ENCODE results near the gene ERAP2. TPM values are rescaled to one million over a fixed set of nuclear protein-coding genes. Genes with fewer than 3 reads are reported as not detected.
"Not testable (repeated sequence)": the region's sequence is repeated elsewhere in the genome, so short reads cannot be mapped to it uniquely, and the experiment has no call there.

ERAP2 gene
- total RNA-seq, 2 donors from 2014 or later, result 34.4 to 87.8 TPM

DNA sequence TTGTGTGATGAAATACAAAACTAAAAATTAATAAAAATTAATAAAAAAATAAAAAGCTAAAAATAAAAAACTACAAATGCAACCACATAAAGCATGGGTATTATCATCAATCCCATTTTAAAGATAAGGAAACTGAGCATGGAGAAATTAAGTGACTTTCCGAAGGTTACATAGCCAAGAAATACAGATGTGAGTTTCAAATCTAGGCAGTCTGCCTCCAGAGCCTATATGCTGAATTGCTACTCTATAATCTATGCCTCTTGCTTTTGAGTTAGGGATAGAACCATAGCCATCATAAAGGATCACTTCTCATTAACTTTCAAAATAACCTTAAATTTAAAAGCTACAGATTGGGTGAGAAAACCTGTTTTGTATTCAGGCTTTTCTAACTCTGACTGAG lies 18.8 kb upstream of the ERAP2 start:
- Mint-ChIP-seq H3K27ac (no peak overlapping the region), H3K36me3 (no peaks in the 10 kb centered on the region), H3K9me3 (no peaks in the 10 kb centered on the region)
- DNase-seq (ENCODE audit: low spot score in 2 of 2) (no peak), ATAC-seq (no peak)

DNA sequence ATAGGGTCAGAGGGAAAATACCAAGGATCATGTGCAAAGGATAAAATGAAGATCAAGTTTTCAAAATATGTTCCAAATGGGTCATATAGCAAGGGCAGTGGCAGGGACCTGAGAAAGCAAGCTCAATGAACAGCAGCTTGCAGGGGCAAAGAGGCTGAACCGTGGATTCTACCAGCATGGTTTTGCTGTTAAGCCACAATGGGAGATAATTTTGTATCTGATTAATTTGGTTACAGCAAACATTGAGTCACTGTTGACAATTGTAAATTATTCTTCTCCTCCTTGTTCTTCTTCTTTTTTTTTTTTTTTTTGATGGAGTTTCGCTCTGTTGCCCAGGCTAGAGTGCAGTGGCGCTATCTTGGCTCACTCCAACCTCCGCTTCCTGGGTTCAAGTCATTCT lies 18.4 kb upstream of the ERAP2 start:
- no peak for DNase-seq (ENCODE audit: low spot score in 2 of 2)
- no peak for ATAC-seq
- H3K27ac Mint-ChIP-seq, result no peak overlapping the region
- no peaks in the 10 kb centered on the region for H3K36me3 Mint-ChIP-seq
- H3K9me3 Mint-ChIP-seq, result no peaks in the 10 kb centered on the region

DNA sequence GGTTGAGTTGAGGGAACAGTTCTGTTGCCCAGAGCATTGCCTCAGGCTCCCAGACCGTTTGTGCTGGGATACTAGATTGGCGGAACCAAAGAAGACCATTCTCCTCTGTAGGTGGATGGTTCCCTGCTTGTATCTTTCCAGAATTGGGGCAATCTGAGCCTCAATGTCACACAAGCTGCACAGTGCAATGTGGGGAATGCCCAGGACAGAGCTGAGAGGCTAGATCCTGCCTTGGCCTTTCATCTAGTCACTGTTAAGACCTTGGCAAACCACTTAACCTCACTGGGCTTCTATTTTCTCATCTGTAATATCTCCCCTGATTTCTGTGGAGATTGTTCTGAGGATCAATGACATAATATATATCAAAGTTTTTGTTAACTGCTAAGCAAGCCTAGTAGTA lies 16.9 kb upstream of the ERAP2 start:
- H3K9me3 Mint-ChIP-seq, result no peaks in the 10 kb centered on the region
- ATAC-seq (no peak), DNase-seq (ENCODE audit: low spot score in 2 of 2) (no peak)
- H3K27ac Mint-ChIP-seq, result no peak overlapping the region
- H3K36me3 Mint-ChIP-seq, result no peaks in the 10 kb centered on the region

DNA sequence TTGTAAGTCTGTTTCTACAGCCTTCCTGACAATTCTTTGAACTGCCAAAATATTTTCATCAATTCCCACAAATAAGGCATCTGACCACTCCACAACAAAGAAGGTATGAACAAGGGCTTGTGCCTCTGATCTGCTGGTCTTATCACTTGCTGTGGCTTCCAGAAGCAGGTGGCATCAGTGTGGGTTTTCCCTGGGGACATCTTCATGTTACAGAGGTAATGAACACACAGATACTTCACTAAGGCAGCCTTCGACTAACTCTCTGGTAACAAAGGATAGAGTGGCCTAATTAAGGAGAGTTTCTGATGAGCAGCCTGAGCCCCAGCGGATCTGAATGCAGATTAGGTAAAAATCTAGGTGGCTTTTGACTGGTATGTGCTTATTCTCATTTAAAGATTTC lies 15.2 kb upstream of the ERAP2 start:
- no peaks in the 10 kb centered on the region for H3K9me3 Mint-ChIP-seq
- peak overlapping the region in 1 of 2 donors; percentile 6 for H3K27ac Mint-ChIP-seq
- DNase-seq (ENCODE audit: low spot score in 2 of 2) (no peak), ATAC-seq (no peak)
- H3K36me3 Mint-ChIP-seq, result no peaks in the 10 kb centered on the region

DNA sequence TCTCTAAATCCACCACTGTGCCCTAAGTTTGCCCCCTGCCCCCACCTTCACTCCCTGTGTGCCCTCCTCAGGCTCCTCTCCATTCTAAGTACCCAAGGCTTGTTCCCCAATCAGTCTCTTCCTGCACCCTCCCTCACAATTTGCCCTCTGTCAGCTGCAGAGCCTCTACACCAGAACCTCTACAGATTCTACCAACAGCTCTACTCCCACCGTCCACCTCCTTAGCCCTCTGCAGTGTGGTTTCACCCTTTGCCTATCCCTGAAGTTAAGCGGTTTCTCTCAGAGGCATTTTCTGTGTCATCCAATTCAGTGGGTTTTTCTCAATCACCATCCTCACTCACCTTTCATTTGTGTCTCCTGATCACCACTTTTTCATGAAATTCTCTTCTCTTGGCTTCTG lies 13.2 kb upstream of the ERAP2 start:
- Mint-ChIP-seq H3K9me3 (no peaks in the 10 kb centered on the region), H3K36me3 (no peaks in the 10 kb centered on the region), H3K27ac (peak overlapping the region in 1 of 2 donors; percentile 91)
- DNase-seq (ENCODE audit: low spot score in 2 of 2) (no peak), ATAC-seq (no peak)

DNA sequence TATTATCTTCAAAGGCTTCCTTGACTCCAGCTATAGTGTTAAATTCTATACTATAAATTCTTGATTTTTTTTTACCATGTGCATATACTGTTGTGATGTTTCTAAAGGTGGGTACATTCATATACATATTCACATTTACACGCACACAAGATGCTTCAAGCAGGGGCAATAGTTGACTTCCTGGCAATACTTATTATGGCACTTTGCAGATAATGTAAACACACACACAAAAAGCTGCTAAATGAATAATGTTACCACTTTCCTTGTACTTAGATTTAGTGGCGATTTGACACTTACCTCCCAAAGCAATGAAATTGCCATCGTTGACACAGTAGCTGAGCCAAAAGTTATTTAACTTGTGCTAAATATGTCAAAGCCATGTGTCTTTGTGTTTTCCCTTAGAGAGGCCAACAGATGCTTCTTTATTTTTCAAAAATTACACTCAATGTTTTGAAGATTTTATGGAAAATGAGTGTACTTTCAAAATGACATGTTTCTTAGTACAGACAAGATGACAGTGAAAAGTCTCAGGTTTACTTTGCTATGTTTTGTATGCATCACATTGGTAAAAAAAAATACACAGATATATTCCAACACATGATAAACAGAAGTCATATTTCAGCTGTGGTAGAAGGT lies 12.2 kb upstream of the ERAP2 start:
- Mint-ChIP-seq H3K27ac (peak overlapping the region in 1 of 2 donors; percentile 91), H3K36me3 (no peaks in the 10 kb centered on the region), H3K9me3 (no peaks in the 10 kb centered on the region)
- no peak for DNase-seq (ENCODE audit: low spot score in 2 of 2)
- ATAC-seq, result peak in 1 of 2 donors; percentile 78

DNA sequence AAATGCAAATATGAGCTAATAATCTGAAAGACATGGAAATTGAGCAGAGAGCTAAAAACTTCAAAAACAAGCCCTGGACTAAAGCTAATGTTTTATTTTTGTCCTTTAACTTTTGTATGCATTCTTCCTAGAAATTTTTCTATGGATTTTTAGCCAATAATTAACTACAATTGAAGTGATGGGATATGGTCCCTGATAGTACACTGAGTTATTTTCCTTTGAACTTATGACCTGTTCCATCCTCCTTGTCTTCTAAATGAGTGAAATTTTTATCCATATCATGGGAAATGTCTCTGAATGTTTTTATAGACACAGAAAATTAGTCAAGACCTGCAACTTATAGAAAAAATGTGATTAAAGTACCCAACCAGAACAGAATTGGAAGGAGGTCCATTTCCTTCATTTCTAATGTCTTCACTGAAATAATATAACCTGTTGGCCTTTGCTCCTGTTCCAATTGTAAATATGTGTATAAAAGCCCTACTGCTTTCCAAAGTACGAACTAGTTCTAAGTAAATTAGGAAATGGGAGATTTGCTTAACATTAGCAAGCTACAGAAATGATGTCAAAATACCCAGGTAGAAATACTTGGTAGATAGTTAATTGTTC lies 11.3 kb upstream of the ERAP2 start:
- no peak for ATAC-seq
- Mint-ChIP-seq H3K9me3 (no peaks in the 10 kb centered on the region), H3K36me3 (no peaks in the 10 kb centered on the region), H3K27ac (no peak overlapping the region)
- no peak for DNase-seq (ENCODE audit: low spot score in 2 of 2)

DNA sequence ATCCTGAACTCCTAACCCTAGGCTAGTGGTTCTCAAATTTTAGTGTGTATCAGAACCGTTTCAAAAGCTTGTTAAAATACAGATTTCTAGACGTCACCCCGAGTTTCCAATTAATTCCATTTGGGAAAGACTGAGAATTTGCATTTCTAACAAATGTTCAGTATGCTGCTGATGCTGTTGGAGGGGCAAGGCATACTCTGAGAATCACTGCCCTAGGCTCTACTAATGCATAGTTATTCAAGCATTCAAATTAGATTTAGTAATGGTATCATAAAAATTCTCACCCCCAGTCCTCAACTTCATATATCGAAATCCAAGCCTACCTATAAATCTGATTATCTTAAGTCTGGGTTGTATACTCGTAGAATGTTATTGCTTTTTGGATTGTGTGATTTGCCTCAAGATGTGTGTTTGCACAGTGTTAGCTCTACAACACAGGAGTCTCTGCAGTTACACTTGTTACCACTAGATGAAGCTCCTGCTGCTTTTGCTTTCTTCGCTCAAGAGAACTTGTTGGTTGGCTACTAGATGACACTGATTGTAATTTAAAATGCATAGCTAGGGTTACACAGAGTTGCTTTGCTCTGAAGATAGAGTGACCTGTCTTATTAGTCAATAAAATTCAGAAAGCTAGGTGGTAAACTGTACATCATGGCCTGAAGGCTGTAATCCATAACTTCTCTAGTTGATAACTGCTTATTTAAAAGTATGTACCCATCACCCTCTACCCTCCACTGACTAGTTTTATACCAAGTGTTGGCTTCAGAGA lies 7.5 kb upstream of the ERAP2 start:
- ATAC-seq (peak; percentile 74 to 86), DNase-seq (ENCODE audit: low spot score in 2 of 2) (no peak)
- H3K27ac Mint-ChIP-seq, result peak overlapping the region; percentile 24 to 26
- no peaks in the 10 kb centered on the region for H3K36me3 Mint-ChIP-seq
- no peaks in the 10 kb centered on the region for H3K9me3 Mint-ChIP-seq

DNA sequence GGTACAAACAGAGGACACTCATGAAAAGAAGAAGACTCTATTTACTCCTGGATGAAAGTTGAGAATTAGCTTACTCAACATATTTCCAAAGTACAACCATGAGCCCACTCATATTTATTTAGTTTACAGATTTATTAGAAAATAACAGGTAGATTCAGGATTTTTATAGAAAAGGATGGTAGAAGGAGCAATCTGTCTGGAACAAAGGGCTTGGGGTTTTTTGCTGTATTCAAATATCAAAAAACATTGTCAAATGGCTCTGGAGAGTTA lies 7.0 kb upstream of the ERAP2 start:
- no peaks in the 10 kb centered on the region for H3K36me3 Mint-ChIP-seq
- no peaks in the 10 kb centered on the region for H3K9me3 Mint-ChIP-seq
- DNase-seq (ENCODE audit: low spot score in 2 of 2) (no peak), ATAC-seq (no peak)
- H3K27ac Mint-ChIP-seq, result peak overlapping the region; percentile 24 to 26

DNA sequence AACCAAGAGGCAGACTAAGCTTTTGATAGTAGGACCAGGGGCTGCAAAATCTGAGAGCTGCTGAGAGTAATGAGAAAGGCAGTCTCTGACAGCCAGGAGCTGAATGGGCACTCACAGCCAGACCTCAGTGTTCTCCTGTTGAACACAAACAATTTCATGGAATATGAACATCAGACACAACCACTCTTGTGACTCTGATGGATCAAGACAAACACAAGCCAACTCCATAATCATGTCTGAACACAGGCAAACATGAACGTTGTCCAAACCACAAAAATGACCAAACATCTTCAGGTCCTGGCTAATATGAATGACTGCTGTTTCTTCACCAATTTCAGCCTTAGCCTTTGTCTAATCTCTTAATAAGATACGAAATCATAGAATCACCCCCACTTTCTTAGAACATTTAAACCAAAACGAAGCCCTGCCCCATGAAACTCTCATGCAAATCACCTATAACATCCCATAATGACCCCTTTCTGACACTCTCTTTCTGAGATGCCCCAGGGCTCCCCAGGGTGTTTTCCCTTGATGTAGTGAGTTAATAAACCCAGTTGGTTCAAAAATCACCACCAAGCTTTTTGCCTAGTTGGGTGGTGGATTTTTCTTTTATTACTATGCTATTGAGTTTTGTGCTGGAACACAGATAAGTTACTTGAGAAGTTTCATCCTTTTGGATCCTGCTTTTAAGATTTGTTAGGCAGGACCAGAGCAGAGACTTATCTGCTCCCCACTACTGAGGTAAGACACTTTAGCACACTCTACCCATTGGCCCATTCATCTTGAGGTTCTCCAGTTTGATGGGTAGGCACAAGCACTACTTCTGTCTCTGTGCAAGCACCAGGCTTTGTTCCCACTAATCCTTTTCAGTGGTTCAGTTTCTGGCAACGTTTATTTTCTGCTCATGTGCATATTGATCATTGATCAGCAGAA lies 5.9 kb upstream of the ERAP2 start:
- ATAC-seq (peak; percentile 70), DNase-seq (ENCODE audit: low spot score in 2 of 2) (no peak)
- Mint-ChIP-seq H3K27ac (peak overlapping the region in 1 of 2 donors; percentile 26), H3K9me3 (peaks cover 0 to 3% of the 10 kb centered on the region in 2 donors), H3K36me3 (no peaks in the 10 kb centered on the region)

DNA sequence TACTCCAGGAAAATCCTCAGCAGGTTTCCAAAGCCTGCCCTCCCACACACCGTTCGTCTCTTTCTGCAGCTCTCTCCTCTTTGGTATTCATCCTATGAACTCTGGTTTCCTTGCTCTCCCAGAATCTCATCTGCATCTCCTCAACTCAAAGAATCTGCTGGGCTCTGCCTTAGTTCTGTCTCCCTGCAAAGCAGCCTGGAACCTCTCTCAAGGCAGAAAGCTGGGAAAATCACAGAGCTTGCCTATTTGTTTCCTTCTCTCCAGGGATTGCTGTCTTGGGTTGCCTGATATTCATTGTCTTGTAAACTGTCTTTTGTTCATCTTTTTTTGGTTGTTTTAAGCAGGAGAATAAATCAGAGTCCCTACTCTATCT lies 5.3 kb upstream of the ERAP2 start:
- H3K9me3 Mint-ChIP-seq, result peaks cover 0 to 3% of the 10 kb centered on the region in 2 donors
- peak overlapping the region; percentile 26 to 53 for H3K27ac Mint-ChIP-seq
- H3K36me3 Mint-ChIP-seq, result peaks cover 0 to 6% of the 10 kb centered on the region in 2 donors
- no peak for ATAC-seq
- DNase-seq (ENCODE audit: low spot score in 2 of 2), result no peak

DNA sequence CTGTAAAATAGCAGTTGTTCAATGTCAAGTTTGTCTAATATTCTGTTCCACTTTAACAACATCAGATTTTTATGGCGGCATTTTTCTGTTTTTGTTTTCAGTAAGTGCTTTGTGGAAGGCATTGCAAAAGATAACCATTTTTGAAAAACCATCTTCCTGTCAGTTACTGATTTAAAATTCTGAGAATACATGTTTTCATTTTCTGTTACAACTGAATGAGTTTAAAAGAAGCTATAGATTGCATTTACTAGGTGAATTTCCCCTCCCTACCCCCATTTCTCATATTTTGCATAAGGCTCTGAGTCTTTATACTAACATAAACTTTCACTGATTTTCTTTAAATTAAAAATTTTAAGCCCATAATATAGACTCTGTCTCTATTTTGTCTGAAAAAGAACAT lies 4.6 kb upstream of the ERAP2 start:
- peak overlapping the region; percentile 26 to 53 for H3K27ac Mint-ChIP-seq
- DNase-seq (ENCODE audit: low spot score in 2 of 2) (no peak), ATAC-seq (no peak)
- peaks cover 0 to 8% of the 10 kb centered on the region in 2 donors for H3K36me3 Mint-ChIP-seq
- H3K9me3 Mint-ChIP-seq, result peaks cover 0 to 3% of the 10 kb centered on the region in 2 donors

DNA sequence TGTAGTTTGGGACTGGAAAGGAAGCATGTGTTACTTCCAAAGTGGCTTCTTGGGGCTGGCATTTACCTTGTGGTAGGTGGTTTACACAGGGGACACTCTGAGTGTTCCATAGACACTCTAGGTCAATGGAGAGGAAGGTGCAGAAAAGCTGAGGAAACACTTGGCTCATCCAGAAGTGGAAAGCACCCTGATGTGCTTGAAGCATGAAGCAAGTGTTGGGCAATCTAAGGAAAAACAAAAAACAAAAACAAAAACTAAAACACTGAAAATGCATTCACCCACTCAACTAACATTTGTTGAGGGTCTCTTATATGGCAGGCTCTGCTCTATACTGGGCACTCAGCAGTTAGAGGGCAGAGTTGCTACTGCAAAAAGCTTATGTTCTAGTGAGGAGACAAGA lies 2.9 kb upstream of the ERAP2 start:
- no peak for DNase-seq (ENCODE audit: low spot score in 2 of 2)
- ATAC-seq, result no peak
- peak overlapping the region; percentile 29 to 91 for H3K27ac Mint-ChIP-seq
- H3K9me3 Mint-ChIP-seq, result peaks cover 0 to 3% of the 10 kb centered on the region in 2 donors
- H3K36me3 Mint-ChIP-seq, result peaks cover 0 to 8% of the 10 kb centered on the region in 2 donors

DNA sequence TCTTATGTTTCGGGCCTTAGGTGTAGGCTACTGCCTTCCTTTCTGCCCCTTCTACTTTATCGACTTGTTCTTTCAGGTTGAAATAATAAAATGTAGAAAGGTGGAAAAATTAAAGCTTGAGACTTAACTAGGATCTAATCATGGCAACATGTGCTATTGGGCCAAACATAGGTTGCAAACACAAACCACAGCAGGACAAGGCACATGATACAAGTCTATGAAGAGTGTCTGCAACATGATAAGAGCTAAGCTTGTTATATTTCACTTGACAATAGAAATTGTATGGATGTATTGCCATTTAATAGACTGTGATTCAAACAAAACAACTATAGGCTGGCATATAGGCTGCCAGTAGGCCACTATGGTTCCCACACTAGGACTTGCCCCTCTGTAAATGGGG lies 1.7 kb upstream of the ERAP2 start:
- ATAC-seq, result no peak
- peaks cover 0 to 3% of the 10 kb centered on the region in 2 donors for H3K9me3 Mint-ChIP-seq
- H3K27ac Mint-ChIP-seq, result peak overlapping the region in 1 of 2 donors; percentile 91
- peaks cover 2 to 8% of the 10 kb centered on the region in 2 donors for H3K36me3 Mint-ChIP-seq
- no peak for DNase-seq (ENCODE audit: low spot score in 2 of 2)

DNA sequence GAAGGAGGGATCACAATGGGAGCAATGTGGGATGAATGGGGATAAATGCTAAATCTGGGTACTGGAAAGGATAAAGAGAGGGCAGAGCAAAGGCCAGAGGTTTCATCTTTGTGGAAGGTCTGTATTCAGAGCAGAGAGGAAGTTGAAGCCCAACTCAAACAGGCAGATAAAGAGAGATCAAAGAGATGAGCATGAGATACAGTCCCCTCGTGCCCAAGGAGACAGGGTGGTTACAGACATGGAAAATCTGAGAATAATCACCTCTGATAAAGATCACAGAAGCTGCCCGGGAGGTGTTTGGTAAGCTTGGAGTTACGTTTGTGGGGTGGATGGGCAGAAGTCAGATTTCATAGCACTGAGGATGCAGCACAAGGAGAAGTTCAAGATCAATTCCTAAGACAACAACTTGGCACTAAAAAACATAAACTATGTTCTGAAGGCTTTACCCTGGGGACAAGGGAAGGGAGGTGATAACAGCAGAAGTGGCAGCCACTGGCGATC lies 459 bp upstream of the ERAP2 start:
- DNase-seq (ENCODE audit: low spot score in 2 of 2), result no peak

DNA sequence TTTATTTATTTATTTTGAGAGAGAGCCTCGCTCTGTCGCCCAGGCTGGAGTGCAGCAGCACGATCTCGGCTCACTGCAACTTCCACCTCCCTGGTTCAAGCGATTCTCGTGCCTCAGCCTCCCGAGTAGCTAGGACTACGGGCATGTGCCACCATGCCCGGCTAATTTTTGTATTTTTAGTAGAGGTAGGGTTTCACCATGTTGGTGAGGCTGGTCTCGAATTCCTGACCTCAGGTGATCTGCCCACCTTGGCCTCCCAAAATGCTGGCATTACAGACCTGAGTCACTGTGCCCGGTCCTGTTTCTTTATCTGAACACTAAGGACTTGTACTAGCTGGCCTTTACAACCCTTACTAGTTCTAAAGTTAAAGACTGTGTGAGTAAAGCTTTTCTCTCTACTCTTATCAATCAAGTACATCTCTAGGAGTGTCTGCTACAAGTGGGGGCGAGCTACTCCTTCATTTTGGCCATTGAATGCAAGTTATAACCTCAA lies 723 bp downstream of the ERAP2 start:
- DNase-seq (ENCODE audit: low spot score in 2 of 2); H3K9me3 Mint-ChIP-seq: not testable (repeated sequence)
- ATAC-seq, result peak; percentile 21 to 23
- peak overlapping the region; percentile 40 to 91 for H3K27ac Mint-ChIP-seq
- H3K36me3 Mint-ChIP-seq, result peaks cover 26 to 28% of the 10 kb centered on the region in 2 donors

More for the DNA sequence above, 459 bp upstream of the ERAP2 start:
- Mint-ChIP-seq H3K27ac (peak overlapping the region; percentile 89 to 91), H3K36me3 (peaks cover 14 to 18% of the 10 kb centered on the region in 2 donors), H3K9me3 (peaks cover 0 to 3% of the 10 kb centered on the region in 2 donors)
- ATAC-seq, result peak; percentile 48 to 77

Data from activated naive CD4-positive, alpha-beta T cell treated with anti-CD3 and anti-CD28 coated beads, Interleukin-2, amount 50 U/mL, for 72 hours (primary cell).